HG03442 (cell line): ENCODE results near the gene DOCK4.

Source experiments
- ATAC-seq: cut with Tn5 transposase; IDR thresholded peaks from one replicate; pipeline ENCODE4 v1.9.1; 2021; ENCODE audit warnings: mild to moderate bottlenecking, moderate library complexity; ENCODE audit not compliant: unreplicated experiment

The DOCK4 gene

DNA sequence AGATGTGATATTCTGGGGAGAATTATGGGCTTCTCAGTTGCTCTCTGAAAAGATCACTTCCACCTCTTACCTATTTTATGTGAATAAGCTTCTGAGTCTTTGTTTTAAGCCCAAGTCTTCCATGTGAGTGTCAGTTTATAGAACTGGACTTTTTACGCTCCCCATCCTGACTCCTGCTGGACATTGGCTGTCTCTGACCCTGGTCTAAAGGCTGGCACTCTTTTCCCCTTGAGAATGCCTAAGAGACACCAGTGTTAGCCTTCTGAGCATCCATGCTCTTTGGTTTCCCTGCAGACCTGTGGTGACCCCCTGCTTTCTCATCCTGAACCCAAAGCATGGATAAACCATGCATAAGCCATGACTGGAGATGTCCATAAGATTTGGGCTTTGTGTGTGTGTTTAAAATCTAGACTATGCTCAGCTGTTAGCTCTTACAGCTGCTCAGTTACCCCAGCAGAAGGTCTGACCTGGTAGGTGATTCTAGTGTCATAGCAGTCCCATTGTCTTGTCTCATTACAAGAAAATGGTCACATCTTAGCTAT lies 495.3 kb downstream of the DOCK4 start:
- no peak for ATAC-seq

DNA sequence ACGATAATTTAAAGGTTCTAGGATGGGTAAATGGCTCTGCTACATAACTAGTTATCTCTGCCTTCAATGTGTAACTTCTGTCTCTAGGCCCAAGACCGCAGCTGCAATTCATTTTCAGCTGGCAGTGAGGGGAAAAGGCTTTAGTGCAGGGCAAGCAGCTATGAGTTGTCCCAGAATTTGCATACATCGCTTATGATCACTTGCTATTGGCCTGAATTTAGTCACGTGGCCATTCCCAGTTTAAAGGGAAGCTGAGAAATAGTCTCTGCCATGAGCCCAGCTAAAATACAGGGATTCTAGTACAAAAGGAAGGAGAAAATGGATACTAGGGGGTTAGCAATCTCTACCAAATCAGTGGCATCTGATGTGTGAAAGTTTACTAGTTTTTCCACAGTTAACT lies 498.1 kb downstream of the DOCK4 start:
- ATAC-seq, result no peak

DNA sequence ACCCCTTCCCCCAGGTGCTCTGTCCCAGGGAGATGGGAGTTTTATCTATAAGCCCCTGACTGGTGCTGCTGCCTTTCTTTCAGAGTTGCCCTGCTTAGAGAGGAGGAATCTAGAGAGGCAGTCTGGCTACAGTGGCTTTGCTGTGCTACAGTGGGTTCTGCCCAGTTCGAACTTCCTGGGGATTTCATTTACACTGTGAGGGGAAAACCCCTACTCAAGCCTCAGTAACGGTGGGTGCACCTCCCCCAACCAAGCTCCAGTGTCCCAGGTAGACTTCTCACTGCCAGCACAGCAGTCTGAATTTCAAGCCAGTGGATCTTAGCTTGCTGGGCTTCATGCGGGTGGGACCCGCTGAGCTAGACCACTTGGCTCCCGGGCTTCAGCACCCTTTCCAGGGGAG lies 500.4 kb downstream of the DOCK4 start:
- ATAC-seq, result no peak

DNA sequence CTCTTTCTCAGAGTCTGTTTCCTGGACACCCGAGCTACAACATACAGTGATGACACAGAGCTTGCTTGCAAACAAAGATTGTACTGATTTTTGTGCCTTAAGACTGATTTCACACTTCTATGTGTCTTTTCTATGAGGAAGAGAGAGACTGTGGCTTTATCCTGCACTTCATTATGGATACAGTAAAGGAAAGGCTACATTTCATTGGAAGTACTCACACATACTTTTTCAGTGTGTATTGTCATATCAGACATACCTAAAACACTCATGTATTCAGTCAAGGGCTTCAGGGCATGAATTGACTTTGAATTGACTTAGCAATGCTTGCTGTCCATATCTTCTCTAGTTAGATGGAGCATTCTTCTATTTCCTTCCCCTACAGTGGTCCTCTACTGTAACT lies 508.4 kb downstream of the DOCK4 start:
- no peak for ATAC-seq

DNA sequence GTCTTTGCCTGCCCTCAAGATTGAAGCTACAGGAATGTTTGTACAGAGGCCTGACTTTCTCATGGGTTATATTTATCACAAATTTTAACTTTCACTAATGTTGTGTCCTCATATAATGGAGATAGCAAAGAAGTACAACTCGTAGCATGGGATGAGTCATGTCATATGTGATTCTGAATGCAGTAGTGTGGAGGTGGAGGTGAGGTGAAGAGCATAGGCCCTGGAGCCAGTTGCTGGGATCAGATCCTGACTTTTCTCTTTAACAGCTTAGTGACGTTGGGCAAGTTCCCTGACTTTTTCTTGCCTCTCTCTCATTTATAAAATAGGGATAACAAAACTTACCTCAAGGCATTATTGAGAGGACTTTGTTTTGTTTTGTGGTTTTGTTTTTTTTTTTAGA lies 511.8 kb downstream of the DOCK4 start:
- ATAC-seq, result no peak

DNA sequence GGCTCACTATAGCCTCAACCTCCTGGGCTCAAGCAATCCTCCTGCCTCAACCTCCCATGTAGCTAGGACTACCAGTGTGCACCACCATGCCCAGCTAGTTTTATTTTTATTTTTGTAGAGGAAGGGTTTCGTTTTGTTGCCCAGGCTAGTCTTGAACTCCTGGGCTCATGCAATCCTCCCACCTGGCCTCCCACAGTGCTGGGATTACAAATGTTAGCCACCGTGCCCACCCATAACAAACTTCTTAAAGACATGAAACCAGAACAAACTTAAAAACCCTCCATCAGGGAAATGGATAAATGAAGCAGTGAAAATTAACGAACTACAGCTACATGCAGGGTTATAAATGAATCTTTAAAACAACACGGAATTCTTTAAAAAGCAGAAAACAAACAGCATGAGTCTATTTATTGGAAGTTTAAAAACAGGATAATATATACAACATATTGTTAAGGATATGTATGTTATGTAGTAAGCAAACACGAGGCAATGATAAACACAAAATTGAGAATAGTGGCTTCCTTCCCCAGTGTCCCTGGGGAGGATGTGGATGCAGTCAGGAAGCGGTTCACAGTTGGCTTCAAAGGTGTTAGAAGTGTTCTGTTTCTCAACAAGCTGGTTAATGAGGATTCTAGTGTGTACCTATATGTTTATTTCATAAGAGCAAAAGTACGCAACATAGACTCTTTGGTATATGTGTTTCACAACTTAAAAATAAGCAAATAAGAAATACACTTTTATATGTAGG lies 515.7 kb downstream of the DOCK4 start:
- no peak for ATAC-seq

DNA sequence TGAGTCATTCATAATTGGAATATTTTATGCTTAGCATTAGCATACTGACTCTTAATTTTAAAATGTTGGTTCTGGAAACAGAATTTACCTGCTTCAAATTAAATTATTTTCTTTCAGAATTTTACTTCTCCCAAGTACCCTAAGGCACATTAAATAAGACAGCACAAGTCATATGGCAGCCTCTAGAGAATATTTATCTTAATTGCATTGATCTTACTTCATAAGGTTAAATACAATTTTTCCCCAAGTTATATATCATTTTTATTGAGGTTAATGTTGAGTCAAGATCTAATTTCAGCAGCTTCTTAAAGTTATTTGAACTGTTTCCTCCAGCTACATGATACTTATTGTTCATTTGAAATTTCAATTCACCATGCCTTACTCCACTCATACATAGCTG lies 520.9 kb downstream of the DOCK4 start:
- ATAC-seq, result no peak

DNA sequence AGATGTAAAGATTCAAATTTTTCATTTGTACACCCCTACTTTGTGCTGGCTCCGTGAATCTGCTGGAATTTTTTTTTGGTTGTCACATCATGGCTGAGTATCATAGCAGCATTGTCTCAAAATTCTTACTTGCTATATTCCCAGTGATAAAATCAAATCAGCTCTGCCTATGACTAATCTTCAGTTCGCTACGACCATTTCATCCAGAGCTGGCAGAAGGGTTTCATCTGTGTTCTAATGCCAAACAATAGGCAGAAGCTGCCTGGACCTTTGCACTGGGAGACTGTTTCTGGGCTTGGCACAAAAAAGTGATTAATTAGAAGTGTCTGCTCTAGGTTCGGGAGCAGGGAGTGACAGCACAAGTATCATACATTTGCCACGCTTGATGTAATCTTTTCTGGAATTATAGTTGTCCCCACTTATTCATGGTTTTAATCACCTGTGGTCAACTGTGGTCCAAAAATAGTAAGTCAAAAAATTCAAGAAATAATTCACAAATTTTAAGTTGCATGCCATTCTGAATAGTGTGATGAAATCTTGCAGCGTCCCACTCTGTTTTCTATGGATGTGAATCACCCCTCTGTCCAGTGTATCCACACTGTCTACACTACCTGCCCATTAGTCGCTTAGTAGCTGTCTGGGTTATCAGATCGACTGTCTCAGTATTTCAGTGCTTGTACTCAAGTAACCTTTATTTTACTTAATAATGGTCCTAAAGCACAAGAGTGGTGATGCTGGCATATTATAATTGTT lies 523.4 kb downstream of the DOCK4 start:
- no peak for ATAC-seq

DNA sequence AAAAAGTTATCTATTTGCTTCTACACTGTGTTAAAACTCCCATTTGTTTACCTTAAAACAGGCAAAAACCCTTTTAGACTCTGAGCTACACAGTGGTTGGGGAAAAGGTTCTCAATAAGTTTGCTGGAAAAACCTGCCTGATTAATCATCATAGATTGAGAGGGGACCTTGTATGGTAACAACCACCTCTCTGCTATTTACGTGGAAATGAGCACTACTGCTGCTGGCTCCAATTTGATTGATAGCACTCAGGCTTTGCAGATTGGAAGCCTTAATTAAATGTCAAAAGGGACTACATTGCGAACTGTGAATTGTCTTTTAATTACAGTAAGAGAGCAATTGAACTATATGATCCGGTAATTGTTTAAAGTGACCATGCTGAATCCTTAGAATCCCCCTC lies 525.0 kb downstream of the DOCK4 start:
- ATAC-seq, result no peak

DNA sequence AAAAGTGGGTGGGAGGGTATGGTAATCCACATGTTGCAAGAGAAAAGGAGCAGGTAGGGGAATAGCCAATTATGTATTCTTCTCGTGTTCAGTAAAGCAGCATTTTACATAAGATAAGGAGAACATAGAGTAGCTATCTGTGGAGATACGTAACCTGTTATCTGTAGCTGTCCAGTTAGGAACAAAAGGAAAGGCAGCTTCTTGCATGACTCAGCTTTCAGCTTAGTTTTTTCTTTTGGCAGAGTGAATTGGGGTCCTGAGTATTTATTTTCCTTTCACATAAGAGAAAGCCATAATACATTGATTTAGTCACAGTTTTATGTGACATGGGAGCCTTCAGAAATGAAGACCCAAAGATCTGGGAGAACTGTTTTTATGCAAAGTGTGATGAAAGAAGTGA lies 527.2 kb downstream of the DOCK4 start:
- no peak for ATAC-seq

DNA sequence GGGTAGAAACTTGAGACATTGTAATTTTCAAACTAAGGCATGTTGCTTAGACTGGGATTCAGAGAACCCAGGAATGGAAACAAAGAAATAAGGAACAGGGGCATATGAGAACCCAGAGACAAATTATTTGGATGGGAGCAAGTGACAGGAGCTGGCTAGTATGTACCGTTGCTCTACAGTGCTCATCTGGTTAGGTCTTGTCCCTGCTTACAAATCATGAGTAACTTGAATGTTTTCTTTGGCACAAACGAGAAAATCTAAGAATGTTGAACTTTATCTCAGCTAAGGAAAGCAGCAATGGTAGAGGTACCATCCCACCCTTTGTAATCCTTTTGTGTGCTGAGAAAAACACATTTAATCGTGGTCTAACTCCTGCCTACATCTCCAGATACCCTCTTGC lies 527.9 kb downstream of the DOCK4 start:
- no peak for ATAC-seq

DNA sequence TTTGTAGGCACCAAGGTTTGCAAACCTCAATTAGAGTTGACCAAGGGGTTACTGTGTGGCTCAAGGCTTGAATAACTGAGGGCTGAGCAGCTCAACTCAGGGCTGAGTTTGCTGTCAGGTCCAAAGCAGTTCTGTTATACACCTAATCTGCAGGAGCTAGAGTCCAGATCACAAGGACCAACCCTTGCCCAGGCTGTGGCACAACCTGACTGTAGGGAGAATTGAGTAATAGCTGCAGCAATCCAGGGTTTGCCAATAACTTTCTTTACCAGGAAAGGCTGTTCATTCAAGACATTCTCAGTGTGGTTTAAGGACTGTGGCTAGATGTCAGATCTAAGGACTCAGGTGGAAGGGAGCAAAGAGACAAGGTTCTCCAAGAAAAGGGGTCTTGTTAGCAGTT lies 528.4 kb downstream of the DOCK4 start:
- ATAC-seq, result no peak

DNA sequence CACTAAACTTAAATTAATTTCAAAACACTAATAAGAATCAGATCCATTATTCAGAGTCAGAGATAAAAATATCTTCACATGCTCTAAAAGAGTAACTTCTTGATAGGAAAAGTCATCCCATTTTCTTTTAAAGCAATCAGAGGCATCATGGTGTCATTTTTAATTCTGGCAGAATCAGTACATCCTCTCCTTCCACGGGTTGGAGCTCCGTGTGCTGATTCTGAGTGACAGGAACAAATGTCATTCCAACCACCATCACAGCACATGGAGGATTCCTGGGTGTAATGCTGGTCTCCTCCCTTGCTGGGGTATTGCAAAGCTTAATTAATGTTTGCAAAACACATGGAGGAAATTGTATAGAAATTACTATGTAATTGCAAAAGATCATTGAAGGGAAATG lies 529.4 kb downstream of the DOCK4 start:
- ATAC-seq, result no peak
